HG02870 (cell line): Measurements from ENCODE around the gene PEMT.
"Not testable (repeated sequence)": the region's sequence is repeated elsewhere in the genome, so short reads cannot be mapped to it uniquely, and the experiment has no call there.

ENCODE experiments used
- ATAC-seq: cut with Tn5 transposase; IDR thresholded peaks from one replicate; pipeline ENCODE4 v1.9.1; 2021; ENCODE audit warnings: mild to moderate bottlenecking, moderate library complexity; ENCODE audit not compliant: unreplicated experiment

PEMT gene

DNA sequence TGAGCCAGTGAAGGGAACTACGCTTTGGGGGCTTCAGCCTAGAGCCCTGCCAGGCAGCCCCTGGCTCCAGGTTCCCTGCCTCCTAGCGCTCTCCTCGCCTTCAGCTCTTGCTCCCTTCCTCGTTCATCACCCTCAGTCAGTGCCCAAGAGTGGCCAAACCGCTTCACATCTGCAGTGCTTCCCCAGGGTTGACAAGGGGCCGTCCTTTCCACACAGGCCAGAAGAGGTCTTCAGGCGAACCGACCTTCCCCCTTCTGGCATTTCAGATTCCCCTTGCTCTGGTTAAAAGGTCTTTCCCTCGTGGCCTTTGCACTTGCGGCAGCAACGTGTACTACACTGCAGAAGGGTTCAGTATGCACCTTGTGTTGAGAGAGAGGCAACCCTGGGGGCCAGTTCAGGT is 99.4 kb downstream of the PEMT start:
- ATAC-seq, result no peak

DNA sequence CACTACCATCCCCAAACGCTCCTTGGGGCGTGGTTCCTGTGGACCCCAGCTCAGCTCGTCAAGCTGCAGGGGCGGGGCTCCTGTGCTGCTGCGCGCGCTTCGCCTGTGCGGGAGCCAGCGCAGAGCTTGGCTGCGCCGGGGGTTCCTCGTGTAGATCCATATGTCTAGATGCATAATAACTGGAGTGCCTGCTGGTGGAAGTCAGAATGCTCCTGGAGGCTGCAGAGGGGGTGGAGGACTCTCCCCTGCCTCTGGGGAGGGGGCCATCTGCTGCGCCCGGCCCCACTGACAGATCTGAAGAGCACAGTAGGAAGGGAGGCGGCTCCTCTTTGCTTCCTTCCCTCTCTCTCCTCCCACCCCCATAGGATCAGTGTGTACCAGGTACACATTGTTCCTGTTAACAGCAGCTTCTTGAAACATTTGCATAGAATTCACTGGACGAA is 99.9 kb downstream of the PEMT start:
- no peak for ATAC-seq

DNA sequence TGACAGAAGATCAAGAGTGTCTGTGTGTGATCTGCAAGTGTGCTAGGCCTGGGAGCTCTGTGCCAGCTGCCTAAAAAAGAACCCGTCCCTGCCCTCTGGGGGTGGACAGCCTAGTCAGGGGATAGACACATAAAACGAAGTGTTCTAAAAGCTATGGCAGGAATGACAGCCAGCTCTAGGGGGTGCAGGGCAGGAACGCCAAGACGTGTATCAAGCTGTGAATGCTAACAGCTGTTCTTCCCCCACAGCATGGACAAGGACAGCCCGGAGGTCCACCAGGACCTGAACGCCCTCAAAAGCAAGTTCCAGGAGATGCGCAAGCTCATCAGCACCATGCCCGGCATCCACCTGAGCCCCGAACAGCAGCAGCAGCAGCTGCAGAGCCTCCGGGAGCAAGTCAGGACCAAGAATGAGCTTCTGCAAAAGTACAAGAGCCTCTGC is 100.5 kb downstream of the PEMT start:
- ATAC-seq, result no peak

DNA sequence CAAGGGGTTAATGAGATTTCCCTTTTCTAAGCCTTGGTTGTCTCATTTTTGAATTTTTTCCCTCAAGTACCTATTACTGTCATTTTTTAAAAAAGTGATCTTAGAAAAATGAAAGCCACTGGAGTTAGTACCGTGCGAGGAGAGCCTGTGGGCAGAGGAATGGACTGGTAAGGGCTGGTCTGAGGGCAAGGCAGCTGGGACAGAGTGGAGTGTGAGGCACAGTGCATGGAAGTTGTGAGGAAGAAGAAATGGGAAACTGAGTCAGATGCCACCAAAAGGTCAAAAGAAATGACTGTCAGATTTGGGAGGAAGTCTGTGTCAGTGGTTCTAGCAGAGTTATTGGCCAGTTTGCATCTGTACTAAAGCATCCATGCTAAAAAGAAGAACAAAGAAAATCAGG is 103.5 kb downstream of the PEMT start:
- ATAC-seq, result no peak

DNA sequence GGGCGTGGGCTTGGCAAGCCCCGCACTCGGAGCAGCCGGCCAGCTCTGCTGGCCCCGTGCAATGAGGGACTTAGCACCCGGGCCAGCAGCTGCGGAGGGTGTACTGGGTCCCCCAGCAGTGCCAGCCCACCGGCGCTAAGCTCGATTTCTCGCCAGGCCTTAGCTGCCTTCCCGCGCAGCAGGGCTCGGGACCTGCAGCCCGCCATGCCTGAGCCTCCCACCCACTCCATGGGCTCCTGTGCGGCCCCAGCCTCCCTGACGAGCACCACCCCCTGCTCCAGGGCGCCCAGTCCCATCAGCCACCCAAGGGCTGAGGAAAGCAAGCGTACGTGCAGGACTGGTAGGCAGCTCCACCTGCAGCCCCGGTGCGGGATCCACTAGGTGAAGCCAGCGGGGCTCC is 105.1 kb downstream of the PEMT start:
- ATAC-seq, result not testable (repeated sequence)

DNA sequence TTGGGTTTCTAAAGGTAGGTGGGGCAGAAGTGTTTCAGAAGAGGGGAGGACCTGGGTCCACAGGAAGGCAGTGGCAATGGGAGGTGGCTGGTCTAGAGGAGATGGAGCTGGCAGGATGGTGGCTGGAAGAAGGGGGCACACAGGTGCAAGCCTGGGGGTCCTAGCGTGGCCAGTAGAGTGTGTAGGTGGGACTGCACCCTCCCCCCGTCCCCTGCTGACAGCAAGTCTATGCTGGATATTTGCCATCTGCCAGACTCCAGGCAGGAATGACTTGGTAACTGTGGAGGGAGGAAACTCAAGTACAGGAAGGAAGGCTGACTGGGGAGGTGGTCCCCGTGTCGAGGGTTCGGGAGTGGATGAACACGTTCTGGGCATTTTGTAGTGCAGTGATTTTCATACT is 106.1 kb downstream of the PEMT start:
- no peak for ATAC-seq

DNA sequence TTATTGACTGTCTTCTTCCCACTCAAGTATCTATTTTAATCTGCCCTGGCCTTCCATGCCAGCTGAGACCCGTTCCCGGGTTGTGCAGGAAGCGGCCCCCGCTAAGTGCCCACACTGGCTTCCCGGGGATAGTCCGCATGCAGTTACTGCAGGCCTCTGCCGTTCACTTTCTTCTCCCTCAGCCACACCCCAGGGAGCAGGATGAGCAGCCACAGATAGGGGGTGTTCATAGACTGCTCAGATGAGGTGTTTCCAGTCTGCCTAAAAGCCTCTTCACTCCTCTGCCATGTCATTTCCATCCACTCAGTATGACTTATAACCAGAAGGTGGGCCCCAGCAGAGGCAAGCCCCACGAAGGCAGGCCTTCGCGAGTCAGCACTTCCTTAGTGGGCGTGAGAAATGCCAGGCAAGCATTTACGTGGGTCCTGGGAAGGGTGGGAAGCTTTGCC is 107.0 kb downstream of the PEMT start:
- ATAC-seq, result no peak

DNA sequence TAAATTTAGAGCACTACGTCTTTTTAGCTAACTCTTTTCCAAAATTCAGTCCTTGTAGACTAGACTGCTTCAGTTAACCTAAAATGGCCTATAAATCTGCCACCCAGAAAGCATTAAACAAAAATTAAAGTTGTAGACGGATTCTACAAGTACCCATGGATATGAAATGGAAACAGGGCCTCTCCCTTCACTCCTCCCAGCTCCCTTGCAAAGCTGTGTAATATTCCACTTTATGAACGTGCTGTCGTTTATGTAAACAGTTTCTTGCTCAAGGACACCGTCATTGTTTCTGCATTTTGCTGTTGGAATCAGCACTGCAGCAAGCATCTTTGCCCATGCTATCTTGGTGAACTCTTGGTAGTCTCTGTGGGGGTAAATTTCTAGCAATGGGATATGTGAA is 109.6 kb downstream of the PEMT start:
- no peak for ATAC-seq

DNA sequence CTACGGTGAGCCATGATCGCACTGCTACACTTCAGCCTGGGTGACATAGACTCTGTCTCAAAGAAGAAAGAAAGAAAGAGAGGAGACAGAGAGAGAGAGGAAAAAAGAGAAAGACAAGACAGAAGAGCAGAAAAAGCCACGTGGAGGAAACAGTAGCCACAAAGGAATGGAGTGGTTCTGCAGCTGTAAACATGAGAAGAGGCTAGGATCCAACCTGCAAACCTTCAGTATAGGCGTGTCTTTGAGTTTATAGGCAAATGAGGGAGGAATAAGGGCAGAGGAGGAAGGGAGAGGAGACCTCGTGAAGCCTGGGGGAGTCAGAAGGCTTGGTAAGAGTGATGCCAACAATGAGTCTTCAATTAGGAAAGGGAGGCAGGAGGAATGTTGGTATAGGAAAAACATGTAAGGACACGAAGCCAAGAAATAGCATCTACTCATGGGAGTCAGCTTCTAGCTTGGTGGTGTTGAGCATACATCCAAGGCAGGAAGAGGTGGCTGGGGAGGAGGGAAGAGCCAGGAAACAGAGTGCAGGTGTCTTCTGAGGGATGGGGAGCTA is 110.8 kb downstream of the PEMT start:
- ATAC-seq, result no peak

DNA sequence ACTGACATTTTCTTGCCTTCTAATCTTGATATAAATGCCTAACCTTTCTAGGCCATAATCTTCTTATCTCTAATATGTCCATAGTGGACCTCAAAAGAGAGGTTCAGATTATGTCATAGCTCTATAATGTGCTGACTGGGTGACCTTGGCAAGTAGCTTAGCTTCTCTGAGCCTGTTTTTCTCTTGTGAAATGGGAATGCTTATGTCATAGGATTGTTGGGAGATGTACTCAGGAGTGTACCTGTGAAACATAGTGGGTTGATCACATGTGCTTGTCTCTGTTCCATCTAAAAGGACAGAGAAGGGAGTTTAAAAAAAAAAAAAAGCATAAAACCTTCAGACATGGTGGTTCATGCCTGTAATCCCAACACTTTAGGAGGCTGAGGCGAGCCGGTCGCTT is 112.3 kb downstream of the PEMT start:
- no peak for ATAC-seq

DNA sequence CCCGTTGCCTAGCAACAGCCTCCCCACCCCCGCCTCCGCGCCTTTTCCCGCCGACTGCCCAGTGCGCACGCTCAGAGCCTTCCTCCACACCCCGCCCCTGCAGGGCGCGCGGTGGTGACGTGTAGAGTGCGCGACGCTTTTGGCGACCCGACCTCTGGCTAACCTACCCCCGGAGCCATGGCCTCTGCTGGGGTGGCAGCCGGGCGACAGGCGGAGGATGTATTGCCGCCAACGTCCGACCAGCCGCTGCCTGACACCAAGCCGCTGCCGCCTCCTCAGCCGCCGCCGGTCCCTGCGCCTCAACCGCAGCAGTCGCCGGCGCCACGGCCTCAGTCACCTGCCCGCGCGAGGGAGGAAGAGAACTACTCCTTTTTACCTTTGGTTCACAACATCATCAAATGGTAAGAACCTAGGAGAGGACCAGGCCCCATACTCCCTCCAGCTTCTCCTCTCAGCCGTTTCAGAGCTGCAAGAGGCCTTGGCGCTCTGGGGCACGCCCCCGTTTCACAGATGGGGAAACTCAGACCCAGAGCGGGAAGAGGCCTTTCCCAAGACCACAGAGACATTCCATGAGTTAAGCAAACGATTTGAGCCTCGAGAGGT is 114.5 kb downstream of the PEMT start, which contains the start of gene MED9:
MED9 (plus strand) TSS at position 136 of the 603 bp plus-strand sequence; CDS start at position 178, 42 bp downstream.
- peak; percentile 75 for ATAC-seq

DNA sequence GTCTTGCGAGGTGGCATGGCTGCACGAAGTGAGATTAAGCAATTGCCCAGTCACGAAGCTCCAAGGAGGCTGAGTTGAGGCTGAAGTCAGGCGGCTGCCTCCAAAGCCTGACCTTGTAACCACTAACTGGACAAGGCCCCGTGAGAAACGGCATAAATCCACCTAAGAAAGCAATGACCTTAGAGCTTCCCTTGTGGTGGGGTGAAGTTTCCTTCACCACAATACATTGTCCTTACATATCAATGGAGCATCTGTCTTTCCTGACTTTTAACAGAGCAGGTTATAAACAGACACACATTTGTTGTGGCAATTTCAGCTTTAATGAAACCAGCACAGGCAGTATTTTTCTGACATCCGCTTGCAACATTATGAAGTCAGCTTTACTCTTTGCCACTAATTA is 117.2 kb downstream of the PEMT start:
- no peak for ATAC-seq

DNA sequence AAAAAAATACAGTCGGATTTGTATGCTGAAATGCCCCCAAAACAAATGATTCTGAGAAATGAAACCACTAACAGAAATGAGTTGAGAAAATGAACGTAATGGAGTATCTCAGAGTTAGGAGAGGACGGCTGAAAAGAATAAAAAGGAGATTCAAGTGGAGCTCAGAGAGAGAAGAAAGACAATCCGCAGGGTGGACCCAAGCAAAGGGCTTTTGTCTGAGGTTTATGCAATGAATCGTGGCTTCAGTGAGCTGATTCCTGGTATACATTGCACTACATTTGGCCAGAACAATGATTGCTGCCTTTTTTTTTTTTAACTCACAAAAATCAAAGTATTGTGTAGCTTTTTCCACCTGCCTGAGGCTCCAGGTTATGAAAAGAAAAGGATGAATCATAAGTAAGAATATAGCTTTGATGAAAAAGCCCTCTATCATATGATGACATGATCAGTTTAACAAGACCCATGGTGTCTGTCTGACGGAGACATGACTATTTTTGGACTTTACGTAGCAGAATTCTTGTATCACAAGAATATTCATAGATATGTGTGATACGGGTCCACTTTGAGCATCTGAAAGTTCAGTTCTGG is 119.1 kb downstream of the PEMT start:
- no peak for ATAC-seq

DNA sequence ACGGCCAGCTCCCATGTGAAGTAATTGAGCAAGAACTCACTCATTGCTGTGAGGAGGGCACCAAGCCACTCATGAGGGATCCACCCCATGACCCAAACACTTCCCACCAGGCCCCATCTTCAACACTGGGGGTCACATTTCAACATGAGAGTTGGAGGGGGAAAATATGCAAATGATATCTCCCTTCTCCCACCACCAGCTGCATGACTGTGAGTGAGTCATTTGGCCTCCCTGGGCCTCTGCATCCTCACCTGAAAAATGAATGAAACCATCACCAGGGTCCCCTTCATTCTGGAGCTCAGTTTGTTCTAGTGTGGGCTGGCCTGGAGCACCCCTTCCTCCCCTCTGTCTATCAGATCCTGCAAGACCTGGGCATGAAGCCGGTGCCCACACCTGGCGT is 121.5 kb downstream of the PEMT start:
- no peak for ATAC-seq

DNA sequence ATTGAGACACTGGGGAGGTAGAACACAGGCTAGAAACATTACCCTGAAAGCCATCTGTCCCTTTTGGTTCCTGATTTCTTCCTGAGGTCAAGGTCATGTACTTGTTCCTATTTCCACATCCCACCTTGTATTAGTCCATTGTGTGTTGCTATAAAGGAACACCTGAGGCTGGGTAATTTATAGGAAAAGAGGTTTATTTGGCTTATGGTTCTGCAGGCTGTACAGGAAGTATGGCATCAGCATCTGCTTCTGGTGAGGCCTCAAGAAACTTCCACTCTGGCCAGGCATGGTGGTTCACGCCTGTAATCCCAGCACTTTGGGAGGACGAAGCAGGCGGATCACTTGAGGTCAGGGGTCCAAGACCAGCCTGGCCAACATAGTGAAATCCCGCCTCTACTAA is 122.2 kb downstream of the PEMT start:
- ATAC-seq, result no peak

DNA sequence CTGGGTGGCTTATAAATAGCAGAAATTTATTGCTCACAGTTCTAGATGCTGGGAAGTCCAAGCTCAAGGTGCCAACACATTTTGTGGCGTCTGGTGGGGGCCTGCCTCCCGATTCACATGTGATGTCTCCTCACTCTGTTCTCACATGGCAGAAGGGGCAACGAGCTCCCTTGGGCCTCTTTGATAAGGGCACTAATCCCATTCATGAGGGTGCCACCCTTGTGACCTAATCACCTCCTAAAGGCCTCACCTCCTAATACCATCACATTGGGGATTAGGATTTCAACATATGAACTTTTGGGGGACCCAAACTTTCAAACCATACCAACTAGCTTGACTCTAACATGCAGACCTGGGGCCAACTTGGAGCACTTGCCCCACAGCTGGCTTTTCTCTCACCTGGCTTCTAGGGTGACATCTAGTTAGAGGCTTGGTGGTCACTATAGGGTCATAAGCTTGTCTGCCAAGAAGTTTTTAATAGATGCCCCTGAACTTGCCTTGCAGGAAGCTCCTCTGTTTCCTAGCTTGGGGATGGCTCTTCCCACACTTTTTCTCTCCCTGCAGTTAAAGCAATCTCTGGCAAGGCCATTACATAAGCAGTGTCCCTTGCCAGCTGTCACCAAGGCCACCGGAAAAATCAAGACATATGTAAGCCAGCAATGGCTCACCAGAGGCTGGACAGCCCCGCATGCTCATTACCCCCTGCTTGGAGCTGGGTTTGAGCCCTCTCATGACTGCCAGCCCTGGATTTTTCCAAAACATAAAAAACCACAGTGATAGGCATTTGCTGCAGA is 123.1 kb downstream of the PEMT start:
- ATAC-seq, result no peak

DNA sequence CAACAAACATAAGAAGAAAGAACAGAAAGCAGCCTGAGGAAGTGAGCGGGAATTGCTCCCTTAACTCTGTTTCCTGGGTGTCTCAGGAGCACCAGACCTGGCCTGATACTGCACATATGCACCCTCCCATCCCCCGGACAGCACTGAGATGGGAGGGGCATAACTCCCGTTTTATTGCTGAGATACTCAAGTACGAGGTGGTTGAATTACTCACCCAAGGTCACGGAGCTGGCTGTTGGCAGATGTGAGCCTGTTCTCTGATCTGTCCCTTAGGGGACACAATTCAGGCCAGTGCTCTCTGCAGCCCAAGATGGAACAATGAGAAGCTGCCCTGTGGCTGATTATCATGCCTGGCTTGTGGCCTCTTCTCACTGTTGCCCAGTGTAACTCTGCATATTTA is 123.8 kb downstream of the PEMT start:
- no peak for ATAC-seq

DNA sequence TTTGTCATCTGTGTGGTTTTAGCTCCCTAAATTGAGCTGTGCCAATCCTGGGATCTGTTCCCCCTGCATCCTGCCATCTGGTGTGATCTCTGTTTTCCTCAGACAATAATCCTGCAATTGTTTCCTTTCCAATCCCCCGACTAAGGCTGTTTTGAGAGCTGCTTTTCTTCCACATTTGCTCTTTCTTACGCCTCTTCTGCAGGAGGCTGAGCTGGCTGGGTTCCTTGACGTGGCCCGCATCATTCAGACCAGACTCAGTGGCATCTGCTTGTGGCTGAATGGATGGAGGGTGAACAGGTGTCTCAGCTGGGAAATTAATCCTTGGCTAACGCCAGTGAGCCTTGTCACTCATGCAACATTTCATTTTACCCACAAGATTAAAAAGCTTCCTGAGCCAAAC is 124.5 kb downstream of the PEMT start:
- ATAC-seq, result no peak

DNA sequence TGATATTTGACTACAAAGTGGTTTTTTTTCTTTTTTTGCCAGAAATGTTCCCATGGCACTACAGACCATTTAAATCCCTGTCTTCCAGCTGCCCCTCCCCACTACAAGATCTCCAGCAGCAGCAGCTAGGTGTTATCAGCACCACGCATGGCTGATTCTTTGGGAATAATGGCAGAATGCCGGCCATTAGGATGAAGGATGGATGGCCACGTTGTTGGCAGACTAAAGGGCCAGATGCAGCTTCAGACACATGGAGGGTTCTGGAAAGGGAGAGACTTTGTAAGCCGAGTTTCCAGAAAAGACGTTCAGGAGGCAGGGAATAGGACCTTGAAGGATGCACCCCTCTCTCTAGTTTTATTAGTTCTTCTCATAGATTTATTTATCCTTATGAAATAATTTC is 125.0 kb downstream of the PEMT start:
- ATAC-seq, result no peak

DNA sequence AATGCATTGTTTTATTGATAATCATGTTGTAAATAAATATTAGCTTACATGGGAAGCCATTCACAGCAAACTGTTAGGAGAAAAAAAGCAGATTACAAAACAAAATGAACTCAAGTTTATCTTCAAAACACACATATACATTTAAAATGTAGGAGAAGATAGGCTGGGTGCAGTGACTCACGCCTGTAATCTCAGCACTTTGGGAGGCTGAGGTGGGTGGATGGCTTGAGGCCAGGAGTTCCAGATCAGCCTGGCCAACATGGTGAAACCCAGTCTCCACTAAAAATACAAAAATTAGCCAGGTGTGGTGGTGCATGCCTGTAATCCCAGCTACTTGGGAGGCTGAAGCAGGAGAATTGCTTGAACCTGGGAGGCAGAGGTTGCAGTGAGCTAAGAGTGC is 125.6 kb downstream of the PEMT start:
- not testable (repeated sequence) for ATAC-seq

DNA sequence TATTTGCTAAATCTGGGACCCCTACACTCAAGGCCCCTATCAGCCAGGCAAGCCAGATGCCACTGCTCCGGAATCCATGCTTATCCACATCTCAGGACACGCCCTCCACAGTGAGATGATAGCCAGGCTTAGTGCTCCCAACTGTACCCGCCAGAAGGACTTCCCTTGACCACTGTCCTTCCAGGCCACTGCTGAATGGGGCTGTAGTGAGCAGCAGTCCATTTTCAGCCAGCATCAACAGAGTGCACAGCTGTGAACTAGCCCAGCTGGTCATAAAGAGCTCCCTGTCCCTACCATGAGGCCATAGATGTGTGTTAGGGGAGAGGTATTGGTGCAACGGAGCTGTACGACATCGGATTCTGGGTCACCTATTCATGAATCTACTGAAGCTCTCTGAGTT is 127.7 kb downstream of the PEMT start:
- ATAC-seq, result no peak
